Measurements from ENCODE around the gene PRKAR1B. TPM values are rescaled to one million over a fixed set of nuclear protein-coding genes. Genes with fewer than 3 reads are reported as not detected.

PRKAR1B gene
- total and polyA plus RNA-seq, 2 donors (not counting 1 experiment from before 2014, with no cell fraction given), result 4.5 to 8.6 TPM

DNA sequence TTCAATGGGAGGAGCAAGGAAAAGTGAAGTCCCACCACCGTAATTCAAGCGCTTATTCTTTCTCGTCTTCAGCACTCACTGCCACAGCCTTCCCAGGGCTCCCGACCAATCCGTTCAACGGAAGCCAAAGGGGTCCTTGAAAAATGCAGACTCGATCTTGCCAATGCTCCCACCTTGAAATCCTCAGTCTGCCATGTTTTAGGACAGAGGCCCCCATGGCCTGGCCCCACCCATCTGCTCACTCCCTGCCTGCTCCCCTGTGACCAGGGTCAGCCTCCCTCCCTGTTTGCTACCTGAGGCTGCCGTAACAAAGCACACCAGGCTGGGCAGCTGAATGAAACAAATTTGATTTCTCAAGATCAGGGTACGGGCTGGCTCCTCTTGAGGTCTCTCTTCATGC is 3.5 kb downstream of the PRKAR1B start:
- no peak for TF ChIP-seq EZH2 (IDR thresholded peaks at IDR 0.05; ENCODE audit: borderline replicate concordance, insufficient read depth, low read depth, low read length, poor library complexity, severe bottlenecking)
- TF ChIP-seq, protein P1, sequence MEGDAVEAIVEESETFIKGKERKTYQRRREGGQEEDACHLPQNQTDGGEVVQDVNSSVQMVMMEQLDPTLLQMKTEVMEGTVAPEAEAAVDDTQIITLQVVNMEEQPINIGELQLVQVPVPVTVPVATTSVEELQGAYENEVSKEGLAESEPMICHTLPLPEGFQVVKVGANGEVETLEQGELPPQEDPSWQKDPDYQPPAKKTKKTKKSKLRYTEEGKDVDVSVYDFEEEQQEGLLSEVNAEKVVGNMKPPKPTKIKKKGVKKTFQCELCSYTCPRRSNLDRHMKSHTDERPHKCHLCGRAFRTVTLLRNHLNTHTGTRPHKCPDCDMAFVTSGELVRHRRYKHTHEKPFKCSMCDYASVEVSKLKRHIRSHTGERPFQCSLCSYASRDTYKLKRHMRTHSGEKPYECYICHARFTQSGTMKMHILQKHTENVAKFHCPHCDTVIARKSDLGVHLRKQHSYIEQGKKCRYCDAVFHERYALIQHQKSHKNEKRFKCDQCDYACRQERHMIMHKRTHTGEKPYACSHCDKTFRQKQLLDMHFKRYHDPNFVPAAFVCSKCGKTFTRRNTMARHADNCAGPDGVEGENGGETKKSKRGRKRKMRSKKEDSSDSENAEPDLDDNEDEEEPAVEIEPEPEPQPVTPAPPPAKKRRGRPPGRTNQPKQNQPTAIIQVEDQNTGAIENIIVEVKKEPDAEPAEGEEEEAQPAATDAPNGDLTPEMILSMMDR (IDR thresholded peaks at IDR 0.05), result no peak
- intact Hi-C loops (cut with micrococcal nuclease), result loop anchor here (10.0 kb wide), 1 partner anchor 91 kb away; no protein-coding TSS in a partner anchor
- Histone ChIP-seq H3K4me3 (ENCODE audit: control extremely low read depth in 1 of 5, extremely low read depth in 1 of 5, insufficient read depth in 1 of 5, low read depth in 2 of 5, low read length in 4 of 5) (no peak overlapping the region), H3K4me1 (ENCODE audit: control insufficient read depth in 2 of 2, insufficient read depth in 2 of 2, low read length in 2 of 2) (peaks cover 16 to 21% of the 10 kb centered on the region in 2 donors), H2AFZ (ENCODE audit: insufficient read depth, low read depth, low read length, poor library complexity, severe bottlenecking) (no peak overlapping the region), H3K79me2 (ENCODE audit: control insufficient read depth, insufficient read depth, low read length) (peaks cover 31% of the 10 kb centered on the region), H3K36me3 (replicated peaks in 1 of 2; ENCODE audit: control extremely low read depth in 1 of 2, control insufficient read depth in 1 of 2, extremely low read depth in 1 of 2, insufficient read depth in 2 of 2, low read length in 1 of 2) (no peaks in the 10 kb centered on the region), H3K9ac (ENCODE audit: low read length) (no peak overlapping the region), H3K27ac (ENCODE audit: low read length in 2 of 2) (no peak overlapping the region), H3K4me2 (replicated peaks; ENCODE audit: low read depth, low read length, poor library complexity, severe bottlenecking) (no peak overlapping the region), H3K27me3 (replicated peaks in 1 of 4; ENCODE audit: control extremely low read depth in 1 of 4, control insufficient read depth in 3 of 4, insufficient read depth in 4 of 4, low read length in 3 of 4) (no peaks in the 10 kb centered on the region), H4K20me1 (ENCODE audit: control insufficient read depth, insufficient read depth, low read length, poor library complexity, severe bottlenecking) (no peaks in the 10 kb centered on the region), H3K9me3 (ENCODE audit: control extremely low read depth in 1 of 3, control insufficient read depth in 2 of 3, insufficient read depth in 1 of 3, low read length in 2 of 3) (no peaks in the 10 kb centered on the region)
- ChIA-PET CTCF (no interaction called here), POLR2A (interaction anchor here (0.5 kb wide), 1 partner anchor 220 kb away, joined by 5 read pairs; no protein-coding TSS in a partner anchor)
- no peak overlapping the region for H3K4me3 Mint-ChIP-seq
- H3K27ac Mint-ChIP-seq, result no peak overlapping the region
- no peak for DNase-seq
- WGBS (ENCODE audit: insufficient coverage), result 99% methylated on average over 9 of the region's 9 CpGs
- H3K4me1 Mint-ChIP-seq, result peaks cover 22% of the 10 kb centered on the region
- no peaks in the 10 kb centered on the region for H3K9me3 Mint-ChIP-seq (ENCODE audit: insufficient read depth)
- ATAC-seq (ENCODE audit: low read depth), result no peak
- no peaks in the 10 kb centered on the region for H3K27me3 Mint-ChIP-seq

DNA sequence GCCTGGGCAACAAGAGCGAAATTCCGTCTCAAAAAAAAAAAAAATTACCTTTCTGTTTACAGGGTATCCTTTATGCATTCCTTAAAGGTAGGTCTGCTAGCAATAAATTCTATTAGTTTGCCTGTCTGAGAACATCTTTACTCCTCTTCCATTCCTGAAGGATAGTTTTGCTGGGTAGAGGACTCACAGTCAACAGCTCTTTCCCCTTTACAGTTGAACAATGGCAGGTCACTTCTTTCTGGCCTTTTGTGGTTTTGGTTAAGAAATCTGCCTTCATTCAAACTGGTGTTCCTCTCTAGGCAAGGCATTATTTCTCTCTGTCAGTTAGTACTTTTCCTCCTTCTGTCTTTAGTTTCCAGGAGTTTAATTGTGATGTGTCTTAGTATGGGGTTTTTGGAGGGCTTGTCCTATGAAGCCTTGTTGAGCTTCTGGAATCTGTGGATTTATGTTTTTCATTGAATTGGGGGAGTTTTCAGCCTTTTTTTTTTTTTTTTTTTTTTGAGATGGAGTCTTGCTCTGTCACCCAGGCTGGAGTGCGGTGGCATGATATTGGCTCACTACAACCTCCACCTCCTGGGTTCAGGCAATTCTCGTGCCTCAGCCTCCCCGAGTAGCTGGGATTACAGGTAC is 5.3 kb downstream of the PRKAR1B start:
- Mint-ChIP-seq H3K4me1 (peaks cover 16% of the 10 kb centered on the region), H3K27ac (no peak overlapping the region), H3K9me3 (ENCODE audit: insufficient read depth) (no peaks in the 10 kb centered on the region), H3K4me3 (no peak overlapping the region), H3K27me3 (no peaks in the 10 kb centered on the region)
- no peak for DNase-seq
- peaks cover 27% of the 10 kb centered on the region for H3K79me2 ChIP-seq (ENCODE audit: control insufficient read depth, insufficient read depth, low read length)
- TF ChIP-seq, protein P1 (IDR thresholded peaks at IDR 0.05), result no peak
- TF ChIP-seq EZH2 (IDR thresholded peaks at IDR 0.05; ENCODE audit: borderline replicate concordance, insufficient read depth, low read depth, low read length, poor library complexity, severe bottlenecking), result no peak
- H3K36me3 ChIP-seq (replicated peaks in 1 of 2; ENCODE audit: control extremely low read depth in 1 of 2, control insufficient read depth in 1 of 2, extremely low read depth in 1 of 2, insufficient read depth in 2 of 2, low read length in 1 of 2), result no peaks in the 10 kb centered on the region
- H2AFZ ChIP-seq (ENCODE audit: insufficient read depth, low read depth, low read length, poor library complexity, severe bottlenecking), result no peak overlapping the region
- no peak overlapping the region for H3K4me2 ChIP-seq (replicated peaks; ENCODE audit: low read depth, low read length, poor library complexity, severe bottlenecking)
- no peak for ATAC-seq (ENCODE audit: low read depth)
- intact Hi-C loops (cut with micrococcal nuclease), result loop anchor here (10.0 kb wide), 1 partner anchor 93 kb away; no protein-coding TSS in a partner anchor
- WGBS (ENCODE audit: insufficient coverage), result no CpG with 5 or more reads among the region's 5 CpGs
- no peaks in the 10 kb centered on the region for H3K27me3 ChIP-seq (replicated peaks in 1 of 4; ENCODE audit: control extremely low read depth in 1 of 4, control insufficient read depth in 3 of 4, insufficient read depth in 4 of 4, low read length in 3 of 4)
- peaks cover 9 to 11% of the 10 kb centered on the region in 2 donors for H3K4me1 ChIP-seq (ENCODE audit: control insufficient read depth in 2 of 2, insufficient read depth in 2 of 2, low read length in 2 of 2)
- no peak overlapping the region for H3K27ac ChIP-seq (ENCODE audit: low read length in 2 of 2)
- peaks cover 0 to 7% (median 0%) of the 10 kb centered on the region in 3 donors for H3K9me3 ChIP-seq (ENCODE audit: control extremely low read depth in 1 of 3, control insufficient read depth in 2 of 3, insufficient read depth in 1 of 3, low read length in 2 of 3)
- POLR2A ChIA-PET, result no interaction called here
- H3K4me3 ChIP-seq (ENCODE audit: control extremely low read depth in 1 of 5, extremely low read depth in 1 of 5, insufficient read depth in 1 of 5, low read depth in 2 of 5, low read length in 4 of 5), result no peak overlapping the region
- CTCF ChIA-PET, result interaction anchor here (1.0 kb wide), 1 partner anchor 10 kb away, joined by 3 read pairs; no protein-coding TSS in a partner anchor
- no peaks in the 10 kb centered on the region for H4K20me1 ChIP-seq (ENCODE audit: control insufficient read depth, insufficient read depth, low read length, poor library complexity, severe bottlenecking)
- H3K9ac ChIP-seq (ENCODE audit: low read length), result no peak overlapping the region

Measured in B cell (primary cell).